ENCODE data around the gene SCMH1. TPM values are rescaled to one million over a fixed set of nuclear protein-coding genes. Genes with fewer than 3 reads are reported as not detected.

Gene SCMH1
- polyA plus RNA-seq, 2 of the 4 experiments (the other 2 are of a cell fraction): 11.6 to 26.7 TPM

DNA sequence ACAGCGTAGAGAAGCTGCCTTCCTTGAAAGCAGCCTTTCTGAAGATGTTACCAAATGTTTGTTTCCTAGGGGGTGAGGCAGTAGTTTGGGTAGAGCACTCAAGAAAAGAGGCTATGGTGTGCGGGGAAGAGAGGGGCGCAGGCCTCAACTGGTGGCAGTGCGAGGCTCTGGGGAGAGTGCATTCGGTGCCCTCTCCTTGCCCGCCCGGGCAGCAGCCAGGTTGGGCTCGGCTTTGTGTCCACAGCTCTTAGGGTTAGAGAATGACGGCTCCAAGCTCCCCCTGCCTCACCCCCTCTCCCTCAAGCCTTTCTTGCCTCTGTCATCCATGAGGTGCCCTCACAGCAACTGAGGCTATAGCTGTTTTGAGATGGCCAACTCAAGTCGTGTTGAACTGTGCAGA lies 219.7 kb downstream of the SCMH1 start:
- CTCF ChIA-PET: interaction anchor here (1.3 to 1.5 kb wide), 3 partner anchors 16 to 18 kb away, joined by 3 to 4 read pairs (median 4); no protein-coding TSS in a partner anchor
- POLR2A ChIA-PET: interaction anchor here (1.2 to 1.4 kb wide), 2 partner anchors 43 to 219 kb away, joined by 3 read pairs; partner anchors contain the start of genes CTPS1 and SCMH1
- H3K4me2 ChIP-seq: no peak overlapping the region
- 87% methylated on average over 9 of the region's 10 CpGs for WGBS (ENCODE audit: missing lambda C conversion rate)
- FAIRE-seq (no peak), ATAC-seq (no peak), DNase-seq (ENCODE audit: low read depth in 1 of 2, low spot score in 1 of 2) (no peak)
- peaks cover 41% of the 10 kb centered on the region for H3K4me1 ChIP-seq
- H3K4me3 ChIP-seq: no peak overlapping the region
- peak overlapping the region in 1 of 2 experiments; percentile 69; a peak in 1 of 6 replicates for H3K27ac ChIP-seq
- TF ChIP-seq POLR2AphosphoS2 (conservative IDR thresholded peaks at IDR 0.05; ENCODE audit: low read length): peak; percentile 10; the same call in 1 of the 2 replicates
- TF ChIP-seq CBX2 (IDR thresholded peaks at IDR 0.05; ENCODE audit: borderline replicate concordance, low read depth): no peak
- H3K9me3 ChIP-seq: no peaks in the 10 kb centered on the region

DNA sequence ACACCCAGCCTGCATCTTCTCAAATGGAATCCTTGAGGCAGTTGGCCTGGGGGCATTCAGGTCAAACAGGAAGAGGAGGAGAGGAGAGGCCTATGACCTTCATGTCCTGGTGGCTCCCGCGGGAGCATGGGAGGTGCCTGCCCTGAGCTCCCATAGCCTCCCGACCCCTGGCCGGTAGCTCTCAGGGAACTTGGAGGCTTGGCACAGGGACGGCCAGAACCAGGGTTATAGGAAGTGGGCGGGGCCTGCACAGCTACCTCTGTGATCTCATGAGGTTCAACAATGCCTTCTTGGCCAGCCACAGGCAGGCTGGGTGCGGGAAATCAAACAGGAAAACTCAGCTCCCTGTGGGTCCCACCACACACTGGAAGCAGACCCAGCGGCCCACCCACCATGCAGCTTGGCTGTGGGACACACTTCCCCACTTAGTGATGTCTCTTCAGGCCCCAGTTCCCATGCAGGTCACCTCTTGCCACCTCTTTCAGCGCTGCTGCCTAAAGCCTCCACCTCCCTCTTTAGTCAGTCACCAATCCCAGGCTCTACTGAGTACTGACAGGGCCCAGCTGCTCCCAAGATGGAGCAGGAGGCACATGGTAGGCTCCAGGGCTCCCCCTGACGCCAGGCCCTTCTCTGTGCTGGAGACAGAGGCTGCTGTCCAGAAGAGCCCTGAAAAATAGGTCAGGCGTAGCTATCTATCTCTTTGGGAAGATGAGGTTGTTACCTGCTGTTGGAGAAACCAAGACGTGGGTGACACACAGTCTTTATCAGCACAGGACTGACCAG lies 220.4 kb downstream of the SCMH1 start, which contains the start of gene SLFNL1:
TSS of gene SLFNL1 (minus strand) at position 200 of the 783 bp plus-strand sequence. CDS start 1,065 bp downstream, outside the sequence.
- FAIRE-seq (no peak), ATAC-seq (peak; percentile 1 to 2; a peak in 4 of 6 replicates), DNase-seq (ENCODE audit: low read depth in 1 of 2, low spot score in 1 of 2) (no peak)
- POLR2A ChIA-PET: no interaction called here
- Histone ChIP-seq H3K4me2 (no peak within 1 kb of the TSS), H3K9me3 (no peaks in the 10 kb centered on the region), H3K27ac (peak within 1 kb of the TSS in 1 of 2 experiments; percentile 69; a peak in 3 of 6 replicates), H3K4me1 (peaks cover 41% of the 10 kb centered on the region), H3K4me3 (no peak within 1 kb of the TSS)
- TF ChIP-seq, protein P1, sequence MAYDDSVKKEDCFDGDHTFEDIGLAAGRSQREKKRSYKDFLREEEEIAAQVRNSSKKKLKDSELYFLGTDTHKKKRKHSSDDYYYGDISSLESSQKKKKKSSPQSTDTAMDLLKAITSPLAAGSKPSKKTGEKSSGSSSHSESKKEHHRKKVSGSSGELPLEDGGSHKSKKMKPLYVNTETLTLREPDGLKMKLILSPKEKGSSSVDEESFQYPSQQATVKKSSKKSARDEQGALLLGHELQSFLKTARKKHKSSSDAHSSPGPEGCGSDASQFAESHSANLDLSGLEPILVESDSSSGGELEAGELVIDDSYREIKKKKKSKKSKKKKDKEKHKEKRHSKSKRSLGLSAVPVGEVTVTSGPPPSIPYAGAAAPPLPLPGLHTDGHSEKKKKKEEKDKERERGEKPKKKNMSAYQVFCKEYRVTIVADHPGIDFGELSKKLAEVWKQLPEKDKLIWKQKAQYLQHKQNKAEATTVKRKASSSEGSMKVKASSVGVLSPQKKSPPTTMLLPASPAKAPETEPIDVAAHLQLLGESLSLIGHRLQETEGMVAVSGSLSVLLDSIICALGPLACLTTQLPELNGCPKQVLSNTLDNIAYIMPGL (CRISPR knock-in tag; IDR thresholded peaks at IDR 0.05; ENCODE audit: borderline replicate concordance): no peak
- no peak for TF ChIP-seq KDM1A (IDR thresholded peaks at IDR 0.05; ENCODE audit: low read depth)
- no peak for TF ChIP-seq RARB (CRISPR knock-in tag; IDR thresholded peaks at IDR 0.05)
- TF ChIP-seq MAFK (IDR thresholded peaks at IDR 0.05; ENCODE audit: partially characterized antibody): no peak
- TF ChIP-seq EP300 (IDR thresholded peaks at IDR 0.05): no peak
- no peak for TF ChIP-seq GATA3 (IDR thresholded peaks at IDR 0.05; ENCODE audit: borderline replicate concordance)
- no peak for TF ChIP-seq FOSL2 (IDR thresholded peaks at IDR 0.05)
- TF ChIP-seq FOSL2 (CRISPR knock-in tag; IDR thresholded peaks at IDR 0.05): no peak
- TF ChIP-seq POLR2AphosphoS2 (conservative IDR thresholded peaks at IDR 0.05; ENCODE audit: low read length): peak; percentile 65
- no peak for TF ChIP-seq RCOR1 (IDR thresholded peaks at IDR 0.05; ENCODE audit: low read depth, low read length)
- TF ChIP-seq CHD4 (IDR thresholded peaks at IDR 0.05; ENCODE audit: borderline replicate concordance): no peak
- TF ChIP-seq CEBPB (IDR thresholded peaks at IDR 0.05): no peak
- TF ChIP-seq SREBF2 (IDR thresholded peaks at IDR 0.05): no peak
- no peak for TF ChIP-seq ZSCAN20 (CRISPR knock-in tag; IDR thresholded peaks at IDR 0.05)
- TF ChIP-seq CBX8 (IDR thresholded peaks at IDR 0.05): no peak
- TF ChIP-seq, protein P2, sequence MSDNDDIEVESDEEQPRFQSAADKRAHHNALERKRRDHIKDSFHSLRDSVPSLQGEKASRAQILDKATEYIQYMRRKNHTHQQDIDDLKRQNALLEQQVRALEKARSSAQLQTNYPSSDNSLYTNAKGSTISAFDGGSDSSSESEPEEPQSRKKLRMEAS (IDR thresholded peaks at IDR 0.05): peak; percentile 50; the same call in 1 of the 2 replicates
- TF ChIP-seq KDM5A (IDR thresholded peaks at IDR 0.05): no peak
- TF ChIP-seq, protein P3, sequence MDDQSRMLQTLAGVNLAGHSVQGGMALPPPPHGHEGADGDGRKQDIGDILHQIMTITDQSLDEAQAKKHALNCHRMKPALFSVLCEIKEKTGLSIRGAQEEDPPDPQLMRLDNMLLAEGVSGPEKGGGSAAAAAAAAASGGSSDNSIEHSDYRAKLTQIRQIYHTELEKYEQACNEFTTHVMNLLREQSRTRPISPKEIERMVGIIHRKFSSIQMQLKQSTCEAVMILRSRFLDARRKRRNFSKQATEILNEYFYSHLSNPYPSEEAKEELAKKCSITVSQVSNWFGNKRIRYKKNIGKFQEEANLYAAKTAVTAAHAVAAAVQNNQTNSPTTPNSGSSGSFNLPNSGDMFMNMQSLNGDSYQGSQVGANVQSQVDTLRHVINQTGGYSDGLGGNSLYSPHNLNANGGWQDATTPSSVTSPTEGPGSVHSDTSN (IDR thresholded peaks at IDR 0.05): 0 out of 2 replicates have a peak, but pooled peaks have one; percentile 33
- TF ChIP-seq, protein P4, sequence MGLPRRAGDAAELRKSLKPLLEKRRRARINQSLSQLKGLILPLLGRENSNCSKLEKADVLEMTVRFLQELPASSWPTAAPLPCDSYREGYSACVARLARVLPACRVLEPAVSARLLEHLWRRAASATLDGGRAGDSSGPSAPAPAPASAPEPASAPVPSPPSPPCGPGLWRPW (IDR thresholded peaks at IDR 0.05): no peak
- no peak for TF ChIP-seq BHLHE40 (IDR thresholded peaks at IDR 0.05; ENCODE audit: low read depth, low read length)
- TF ChIP-seq NFE2L2 (conservative IDR thresholded peaks at IDR 0.05; ENCODE audit: low read length): no peak
- TF ChIP-seq, protein P5, sequence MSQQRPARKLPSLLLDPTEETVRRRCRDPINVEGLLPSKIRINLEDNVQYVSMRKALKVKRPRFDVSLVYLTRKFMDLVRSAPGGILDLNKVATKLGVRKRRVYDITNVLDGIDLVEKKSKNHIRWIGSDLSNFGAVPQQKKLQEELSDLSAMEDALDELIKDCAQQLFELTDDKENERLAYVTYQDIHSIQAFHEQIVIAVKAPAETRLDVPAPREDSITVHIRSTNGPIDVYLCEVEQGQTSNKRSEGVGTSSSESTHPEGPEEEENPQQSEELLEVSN (IDR thresholded peaks at IDR 0.05; ENCODE audit: borderline replicate concordance, low read depth): no peak
- no peak for TF ChIP-seq SMC3 (IDR thresholded peaks at IDR 0.05)
- no peak for TF ChIP-seq CHD2 (IDR thresholded peaks at IDR 0.05; ENCODE audit: low read length, partially characterized antibody)
- TF ChIP-seq ZC3H11A (IDR thresholded peaks at IDR 0.05): no peak
- TF ChIP-seq MYC (IDR thresholded peaks at IDR 0.05; ENCODE audit: borderline replicate concordance, low read length): no peak
- TF ChIP-seq JUN (IDR thresholded peaks at IDR 0.05): peak in 1 of 2 experiments; percentile 67; a peak in 2 of 5 replicates
- TF ChIP-seq FOSB (CRISPR knock-in tag; IDR thresholded peaks at IDR 0.05): no peak
- TF ChIP-seq JUNB (IDR thresholded peaks at IDR 0.05): no peak
- no peak for TF ChIP-seq POLR2A (IDR thresholded peaks at IDR 0.05; ENCODE audit: low read length)
- no peak for TF ChIP-seq RFX5 (IDR thresholded peaks at IDR 0.05)
- TF ChIP-seq RNF2 (IDR thresholded peaks at IDR 0.05; ENCODE audit: borderline replicate concordance, low read depth): no peak
- CTCF ChIA-PET: interaction anchor here (1.3 to 1.5 kb wide), 2 partner anchors 17 to 18 kb away, joined by 4 read pairs; no protein-coding TSS in a partner anchor
- 63% methylated on average over 11 of the region's 12 CpGs for WGBS (ENCODE audit: missing lambda C conversion rate)
